Hepatocyte (in vitro differentiated cells): ENCODE data around the gene KRTAP12-2. TPM values are rescaled to one million over a fixed set of nuclear protein-coding genes. Genes with fewer than 3 reads are reported as not detected.

Source experiments
- DNase-seq: peaks from one replicate; pipeline ENCODE4 v3.0.0-alpha.2; 2016; ENCODE audit warnings: low spot score
- H2AFZ ChIP-seq: fragments of 200-600 bp; sonication (generic); 2 replicates; pipeline ENCODE4 v1.6.0; 2016; ENCODE audit warnings: antibody characterized with exemption, mild to moderate bottlenecking
- H3K27ac ChIP-seq: fragments of 200-600 bp; sonication (generic); 2 replicates; pipeline ENCODE4 v1.5.1; 2016; ENCODE audit warnings: mild to moderate bottlenecking
- H3K27me3 ChIP-seq: fragments of 200-600 bp; sonication (generic); 2 replicates; pipeline ENCODE4 v1.6.1; 2016
- H3K36me3 ChIP-seq: fragments of 200-600 bp; sonication (generic); replicated peaks from 2 replicates; pipeline ENCODE4 v1.5.1; 2016; ENCODE audit warnings: low read depth; ENCODE audit not compliant: insufficient read depth
- H3K4me1 ChIP-seq: fragments of 200-600 bp; sonication (generic); 2 replicates; pipeline ENCODE4 v1.5.1; 2016; ENCODE audit warnings: mild to moderate bottlenecking, moderate library complexity; ENCODE audit not compliant: insufficient read depth
- H3K4me2 ChIP-seq: fragments of 200-600 bp; sonication (generic); 2 replicates; pipeline ENCODE4 v1.6.0; 2016
- H3K4me3 ChIP-seq: fragments of 200-600 bp; sonication (generic); 2 replicates; pipeline ENCODE4 v1.5.1; 2016; ENCODE audit warnings: mild to moderate bottlenecking
- H3K79me2 ChIP-seq: fragments of 200-600 bp; sonication (generic); 2 replicates; pipeline ENCODE4 v1.6.0; 2017; ENCODE audit warnings: mild to moderate bottlenecking
- H3K9me2 ChIP-seq: fragments of 200-600 bp; sonication (generic); replicated peaks from 2 replicates; pipeline ENCODE4 v1.6.0; 2017; ENCODE audit warnings: mild to moderate bottlenecking; ENCODE audit not compliant: insufficient read depth
- H3K9me3 ChIP-seq: fragments of 200-600 bp; sonication (generic); 2 replicates; pipeline ENCODE4 v1.5.1; 2016; ENCODE audit warnings: low read depth, mild to moderate bottlenecking
- H4K20me1 ChIP-seq: fragments of 200-600 bp; sonication (generic); 2 replicates; pipeline ENCODE4 v1.6.0; 2016; ENCODE audit warnings: mild to moderate bottlenecking; ENCODE audit not compliant: insufficient read depth, poor library complexity, severe bottlenecking
- CTCF ChIP-seq: fragments of 200-600 bp; sonication (generic); IDR thresholded peaks from 2 replicates; pipeline ENCODE4 v1.5.1; 2016; ENCODE audit warnings: antibody characterized with exemption, mild to moderate bottlenecking; ENCODE audit not compliant: poor library complexity
- EZH2 ChIP-seq: fragments of 200-600 bp; sonication (generic); IDR thresholded peaks from 2 replicates; pipeline ENCODE4 v1.6.1; 2016; ENCODE audit warnings: antibody characterized with exemption, mild to moderate bottlenecking, borderline replicate concordance
- EZH2phosphoT487 ChIP-seq: fragments of 200-600 bp; sonication (generic); IDR thresholded peaks from one replicate; pipeline ENCODE4 v1.6.1; 2018; ENCODE audit warnings: antibody characterized with exemption, mild to moderate bottlenecking, low read depth, moderate library complexity; ENCODE audit not compliant: unreplicated experiment, severe bottlenecking
- WGBS: methylation state at CpG from one replicate; pipeline ENCODE4 v1.1.6; 2016; ENCODE audit warnings: low lambda C conversion rate; ENCODE audit errors: missing lambda C conversion rate; 5-methylcytosine and 5-hydroxymethylcytosine counted together
- polyA plus RNA-seq: library from polyadenylated mRNA; unstranded; fragments of >200 nt; fragmentation: Nextera tagmentation; extraction: Ambion mirVana; gene quantifications from 2 replicates; pipeline ENCODE4 v1.2.1, GENCODE V29; 2016
- total RNA-seq: library from RNA; depleted of rRNA; stranded (reverse); fragments of >200 nt; gene quantifications from 2 replicates; pipeline ENCODE4 v1.2.3, GENCODE V29; 2014

KRTAP12-2 gene
- total and polyA plus RNA-seq, 2 experiments from 2014 or later = not detected

GRCh38 chr21:44701023-44701400, 34.3 kb upstream of the KRTAP12-2 start:
- 86% methylated on average over 14 of the region's 14 CpGs for WGBS
- Histone ChIP-seq H3K79me2 (no peaks in the 10 kb centered on the region), H3K9me2 (no peaks in the 10 kb centered on the region), H3K27ac (no peak overlapping the region), H3K36me3 (no peaks in the 10 kb centered on the region), H2AFZ (no peak overlapping the region), H3K4me3 (no peak overlapping the region), H4K20me1 (no peaks in the 10 kb centered on the region), H3K9me3 (no peaks in the 10 kb centered on the region), H3K4me1 (peaks cover 3% of the 10 kb centered on the region), H3K27me3 (peaks cover 53% of the 10 kb centered on the region), H3K4me2 (no peak overlapping the region)
- no peak for DNase-seq
- TF ChIP-seq EZH2phosphoT487 (no peak), CTCF (no peak)

- H3K27ac ChIP-seq = no peak overlapping the region
- 69% methylated on average over 21 of the region's 21 CpGs for WGBS
- H3K9me2 ChIP-seq = no peaks in the 10 kb centered on the region
- H3K79me2 ChIP-seq = no peaks in the 10 kb centered on the region
- no peak overlapping the region for H3K4me2 ChIP-seq
- H3K9me3 ChIP-seq = no peaks in the 10 kb centered on the region
- H2AFZ ChIP-seq = no peak overlapping the region
- H3K4me3 ChIP-seq = no peak overlapping the region
- no peaks in the 10 kb centered on the region for H3K36me3 ChIP-seq
- no peak for DNase-seq
- TF ChIP-seq CTCF = no peak
- no peak for TF ChIP-seq EZH2phosphoT487
- no peak for TF ChIP-seq EZH2
- no peaks in the 10 kb centered on the region for H4K20me1 ChIP-seq
- H3K27me3 ChIP-seq = peaks cover 48% of the 10 kb centered on the region
- H3K4me1 ChIP-seq = peaks cover 3% of the 10 kb centered on the region
Measured at GRCh38 chr21:44700101-44701022, 33.6 kb upstream of the KRTAP12-2 start.

- Histone ChIP-seq H3K36me3 (no peaks in the 10 kb centered on the region), H3K4me2 (no peak overlapping the region), H2AFZ (no peak overlapping the region), H3K27ac (no peak overlapping the region), H3K79me2 (no peaks in the 10 kb centered on the region), H4K20me1 (no peaks in the 10 kb centered on the region), H3K9me2 (no peaks in the 10 kb centered on the region), H3K27me3 (peaks cover 41% of the 10 kb centered on the region), H3K4me1 (peaks cover 3% of the 10 kb centered on the region), H3K9me3 (no peaks in the 10 kb centered on the region), H3K4me3 (no peak overlapping the region)
- TF ChIP-seq CTCF (no peak), EZH2phosphoT487 (no peak), EZH2 (no peak)
- DNase-seq = no peak
- 73% methylated on average over 12 of the region's 17 CpGs for WGBS
Measured at GRCh38 chr21:44699502-44700001, 32.8 kb upstream of the KRTAP12-2 start.
